LNCAP (cell line): ENCODE measurements around the gene MFAP2.

ENCODE experiments used
- CTCF ChIP-seq: fragments of 450-650 bp; IDR thresholded peaks from 2 replicates; pipeline ENCODE4 v1.5.1; 2017; ENCODE audit warnings: mild to moderate bottlenecking

The MFAP2 gene

GRCh38 chr1:16967095-16967575 is 13.3 kb downstream of the MFAP2 start:
- TF ChIP-seq CTCF = no peak

- TF ChIP-seq CTCF = no peak
These were observed 14.1 kb downstream of the MFAP2 start for GRCh38 chr1:16966282-16966681.

GRCh38 chr1:16965486-16966067 is 14.8 kb downstream of the MFAP2 start:
- TF ChIP-seq CTCF = no peak

- TF ChIP-seq CTCF = no peak
These were observed 18.9 kb downstream of the MFAP2 start for GRCh38 chr1:16961297-16962133.

- peak; percentile 53 for TF ChIP-seq CTCF
These were observed 19.7 kb downstream of the MFAP2 start for GRCh38 chr1:16960560-16961296.

GRCh38 chr1:16958475-16958874 is 21.9 kb downstream of the MFAP2 start:
- no peak for TF ChIP-seq CTCF

GRCh38 chr1:16957731-16958130 is 22.7 kb downstream of the MFAP2 start:
- TF ChIP-seq CTCF = no peak
